CD4-positive, alpha-beta T cell treated with Interleukin-6 at 100 ng/mL for 8 hours (primary cell): ENCODE data around the gene INSYN2A.

Source experiments
- DNase-seq: peaks from one replicate; pipeline ENCODE4 v3.0.0-alpha.2; 2020; ENCODE audit warnings: mixed read lengths, low spot score

The INSYN2A gene

GRCh38 chr10:127196282-127197153 lies at the start of gene INSYN2A:
TSS of gene INSYN2A (minus strand) at chr10:127196591. CDS start at chr10:127176395, 20,196 bp downstream.
- DNase-seq = no peak

GRCh38 chr10:127245456-127245855 lies 49.1 kb upstream of the INSYN2A start:
- DNase-seq = no peak

GRCh38 chr10:127243490-127244272 lies 47.3 kb upstream of the INSYN2A start:
- DNase-seq = no peak

- DNase-seq = no peak
These were observed 46.5 kb upstream of the INSYN2A start for GRCh38 chr10:127242914-127243313.

- DNase-seq = no peak
These were observed 39.9 kb upstream of the INSYN2A start for GRCh38 chr10:127236266-127236665.

GRCh38 chr10:127234306-127234800 lies 38.0 kb upstream of the INSYN2A start:
- no peak for DNase-seq

GRCh38 chr10:127228195-127228787 lies 31.9 kb upstream of the INSYN2A start:
- DNase-seq = no peak

GRCh38 chr10:127227663-127228062 lies 31.3 kb upstream of the INSYN2A start:
- DNase-seq = no peak

- DNase-seq = no peak
These were observed 30.6 kb upstream of the INSYN2A start for GRCh38 chr10:127227027-127227426.

GRCh38 chr10:127221281-127221680 lies 24.9 kb upstream of the INSYN2A start:
- no peak for DNase-seq

- DNase-seq = no peak
These were observed 22.3 kb upstream of the INSYN2A start for GRCh38 chr10:127218658-127219057.

GRCh38 chr10:127216786-127217185 lies 20.4 kb upstream of the INSYN2A start:
- DNase-seq = no peak

- no peak for DNase-seq
These were observed 19.9 kb upstream of the INSYN2A start for GRCh38 chr10:127216274-127216673.

- no peak for DNase-seq
These were observed 19.5 kb upstream of the INSYN2A start for GRCh38 chr10:127215866-127216265.

GRCh38 chr10:127210936-127211466 lies 14.6 kb upstream of the INSYN2A start:
- no peak for DNase-seq

GRCh38 chr10:127207081-127207480 lies 10.7 kb upstream of the INSYN2A start:
- no peak for DNase-seq

- DNase-seq = no peak
These were observed 6.7 kb upstream of the INSYN2A start for GRCh38 chr10:127203067-127203466.

GRCh38 chr10:127200646-127201045 lies 4.3 kb upstream of the INSYN2A start:
- no peak for DNase-seq

- no peak for DNase-seq
These were observed 2.3 kb upstream of the INSYN2A start for GRCh38 chr10:127198721-127199120.

GRCh38 chr10:127198307-127198706 lies 1.9 kb upstream of the INSYN2A start:
- DNase-seq = no peak

GRCh38 chr10:127197154-127197432 lies 702 bp upstream of the INSYN2A start:
- no peak for DNase-seq

- DNase-seq = no peak
These were observed 665 bp downstream of the INSYN2A start for GRCh38 chr10:127195571-127196281.
